ENCODE results near the gene PTPN2.

GRCh38 chr18:12767580-12768155 is 116.4 kb downstream of the PTPN2 start:
- no peak for TF ChIP-seq POLR2A (IDR thresholded peaks at IDR 0.05)
- TF ChIP-seq, protein P1, sequence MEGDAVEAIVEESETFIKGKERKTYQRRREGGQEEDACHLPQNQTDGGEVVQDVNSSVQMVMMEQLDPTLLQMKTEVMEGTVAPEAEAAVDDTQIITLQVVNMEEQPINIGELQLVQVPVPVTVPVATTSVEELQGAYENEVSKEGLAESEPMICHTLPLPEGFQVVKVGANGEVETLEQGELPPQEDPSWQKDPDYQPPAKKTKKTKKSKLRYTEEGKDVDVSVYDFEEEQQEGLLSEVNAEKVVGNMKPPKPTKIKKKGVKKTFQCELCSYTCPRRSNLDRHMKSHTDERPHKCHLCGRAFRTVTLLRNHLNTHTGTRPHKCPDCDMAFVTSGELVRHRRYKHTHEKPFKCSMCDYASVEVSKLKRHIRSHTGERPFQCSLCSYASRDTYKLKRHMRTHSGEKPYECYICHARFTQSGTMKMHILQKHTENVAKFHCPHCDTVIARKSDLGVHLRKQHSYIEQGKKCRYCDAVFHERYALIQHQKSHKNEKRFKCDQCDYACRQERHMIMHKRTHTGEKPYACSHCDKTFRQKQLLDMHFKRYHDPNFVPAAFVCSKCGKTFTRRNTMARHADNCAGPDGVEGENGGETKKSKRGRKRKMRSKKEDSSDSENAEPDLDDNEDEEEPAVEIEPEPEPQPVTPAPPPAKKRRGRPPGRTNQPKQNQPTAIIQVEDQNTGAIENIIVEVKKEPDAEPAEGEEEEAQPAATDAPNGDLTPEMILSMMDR (IDR thresholded peaks at IDR 0.05 in 4 of 5, conservative IDR thresholded peaks at IDR 0.05 in 1 of 5): no peak
